CD14-positive monocyte (primary cell): Measurements from ENCODE around the gene LSP1. TPM values are rescaled to one million over a fixed set of nuclear protein-coding genes. Genes with fewer than 3 reads are reported as not detected.
A peak's percentile ranks its signal among the peaks of the same experiment; 100 is the strongest.

Experiments
- DNase-seq, 3 donors: peaks; one replicate each; pipeline ENCODE4 v3.0.0-alpha.2; 2011 to 2022
- H2AFZ ChIP-seq: 2 replicates; pipeline ENCODE4 v1.6.0; 2012; ENCODE audit warnings: mild to moderate bottlenecking, low read depth, low read length, inconsistent platforms; ENCODE audit not compliant: insufficient read depth, poor library complexity, severe bottlenecking
- H3K27ac ChIP-seq, 2 donors: 1 replicate in 1 of 2; 2 replicates in 1 of 2; pipeline ENCODE4 v1.5.1; 2012 to 2013; ENCODE audit warnings: low read length in 2 of 2, control low read depth in 1 of 2, inconsistent platforms in 1 of 2, low read depth in 1 of 2, mild to moderate bottlenecking in 1 of 2
- H3K27me3 ChIP-seq, 2 donors: one replicate each; pipeline versions ENCODE4 v1.6.0 to v1.6.1; 2011 to 2013; ENCODE audit warnings: low read length in 2 of 2; ENCODE audit not compliant: control insufficient read depth in 2 of 2, insufficient read depth in 2 of 2
- H3K36me3 ChIP-seq, 2 donors: replicated peaks in 1 of 2; 1 replicate in 1 of 2; 2 replicates in 1 of 2; pipeline versions ENCODE4 v1.5.1 to v1.6.1; 2012 to 2013; ENCODE audit warnings: low read length in 2 of 2, control low read depth in 1 of 2, inconsistent platforms in 1 of 2, mild to moderate bottlenecking in 1 of 2; ENCODE audit not compliant: insufficient read depth in 2 of 2, control insufficient read depth in 1 of 2
- H3K4me1 ChIP-seq, 2 donors: 1 replicate in 1 of 2; 2 replicates in 1 of 2; pipeline versions ENCODE4 v1.5.1 to v1.6.1; 2012 to 2013; ENCODE audit warnings: low read length in 2 of 2, control low read depth in 1 of 2, inconsistent platforms in 1 of 2, mild to moderate bottlenecking in 1 of 2, moderate library complexity in 1 of 2; ENCODE audit not compliant: insufficient read depth in 2 of 2, control insufficient read depth in 1 of 2
- H3K4me2 ChIP-seq: replicated peaks from 2 replicates; pipeline ENCODE3; 2012; ENCODE audit warnings: low read length, moderate library complexity, mild to moderate bottlenecking; ENCODE audit not compliant: poor library complexity, severe bottlenecking; ENCODE audit errors: extremely low read depth
- H3K4me3 ChIP-seq, 3 experiments: fragments of 200-600 bp in 1 of 3; sonication (generic) in 1 of 3; replicated peaks in 1 of 3; 1 replicate in 2 of 3; 2 replicates in 1 of 3; pipeline ENCODE4 v1.5.1; 2011 to 2013; ENCODE audit warnings: low read length in 3 of 3, mild to moderate bottlenecking in 3 of 3, control low read depth in 2 of 3, low read depth in 2 of 3, inconsistent platforms in 1 of 3, moderate library complexity in 1 of 3
- H3K79me2 ChIP-seq: 2 replicates; pipeline ENCODE4 v1.6.0; 2012; ENCODE audit warnings: mild to moderate bottlenecking, control low read depth, inconsistent platforms, low read length, moderate library complexity; ENCODE audit not compliant: insufficient read depth
- H3K9ac ChIP-seq: 2 replicates; pipeline ENCODE4 v1.6.0; 2017; ENCODE audit warnings: low read length, mild to moderate bottlenecking; ENCODE audit not compliant: insufficient read depth, poor library complexity, severe bottlenecking
- H3K9me3 ChIP-seq, 2 donors: replicated peaks in 1 of 2; 1 replicate in 1 of 2; 2 replicates in 1 of 2; pipeline versions ENCODE4 v1.5.1 to v1.6.1; 2012 to 2013; ENCODE audit warnings: low read length in 2 of 2, control low read depth in 1 of 2; ENCODE audit not compliant: control insufficient read depth in 1 of 2, insufficient read depth in 1 of 2
- H4K20me1 ChIP-seq: 2 replicates; pipeline ENCODE4 v1.6.0; 2012; ENCODE audit warnings: mild to moderate bottlenecking, low read length, control low read depth, moderate library complexity; ENCODE audit not compliant: insufficient read depth
- H3K27ac Mint-ChIP-seq, 7 donors: one replicate each; pipeline ENCODE4 v1.8.0; 2020; ENCODE audit warnings: mild to moderate bottlenecking in 7 of 7, mixed read lengths in 7 of 7, moderate library complexity in 6 of 7, inconsistent platforms in 2 of 7
- H3K27me3 Mint-ChIP-seq, 3 donors: one replicate each; pipeline ENCODE4 v1.8.0; 2021 to 2022; ENCODE audit warnings: low read depth in 3 of 3, mild to moderate bottlenecking in 3 of 3, mixed read lengths in 3 of 3, moderate library complexity in 3 of 3, inconsistent platforms in 1 of 3
- H3K36me3 Mint-ChIP-seq, 2 donors: one replicate each; pipeline ENCODE4 v1.8.0; 2020; ENCODE audit warnings: mixed read lengths in 2 of 2, inconsistent platforms in 1 of 2, mild to moderate bottlenecking in 1 of 2
- H3K4me1 Mint-ChIP-seq: one replicate; pipeline ENCODE4 v1.8.0; 2020; ENCODE audit warnings: mild to moderate bottlenecking, mixed read lengths
- H3K4me3 Mint-ChIP-seq, 2 donors: one replicate each; pipeline ENCODE4 v1.8.0; 2020; ENCODE audit warnings: mild to moderate bottlenecking in 2 of 2, mixed read lengths in 2 of 2, moderate library complexity in 1 of 2
- H3K9me3 Mint-ChIP-seq, 7 donors: one replicate each; pipeline ENCODE4 v1.8.0; 2020 to 2022; ENCODE audit warnings: mixed read lengths in 7 of 7, mild to moderate bottlenecking in 6 of 7, moderate library complexity in 6 of 7, inconsistent platforms in 2 of 7
- CTCF ChIP-seq: fragments of 200-600 bp; IDR thresholded peaks from one replicate; pipeline ENCODE4 v1.8.0; 2022; ENCODE audit warnings: antibody characterized with exemption, mild to moderate bottlenecking
- WGBS: methylation state at CpG from one replicate; pipeline ENCODE4 v1.1.5; 2013; ENCODE audit warnings: missing lambda C conversion rate; ENCODE audit not compliant: insufficient coverage; 5-methylcytosine and 5-hydroxymethylcytosine counted together
- intact Hi-C, 2 donors: fragments of 100-400 bp; cut with micrococcal nuclease; formaldehyde crosslinking; loops; one replicate each; pipeline versions ENCODE4 v1.15.0 to v1.15.1; 2023
- polyA plus RNA-seq, 3 donors: library from polyadenylated mRNA; depleted of rRNA in 1 of 3; unstranded in 2 of 3; stranded (reverse) in 1 of 3; fragments of 300-500 nt in 2 of 3; fragments of >200 nt in 1 of 3; fragmentation: Illumina TruSeq in 2 of 3; gene quantifications; 1 replicate in 2 of 3; 2 replicates in 1 of 3; pipeline ENCODE4 v1.2.3, GENCODE V29; 2012 to 2021

Gene LSP1
- polyA plus RNA-seq, 3 donors: 387 to 646 (median 542) TPM

- H3K9me3 Mint-ChIP-seq: peaks cover 0 to 3% (median 0%) of the 10 kb centered on the region in 7 donors
- peaks cover 0 to 4% of the 10 kb centered on the region in 2 donors for H3K27me3 ChIP-seq
- peak overlapping the region in 1 of 7 donors; percentile 59 for H3K27ac Mint-ChIP-seq
- WGBS: 87% methylated on average over 11 of the region's 25 CpGs
- DNase-seq: no peak
- H3K4me1 ChIP-seq: peaks cover 9 to 21% of the 10 kb centered on the region in 2 donors
- no peaks in the 10 kb centered on the region for H3K79me2 ChIP-seq
- no peak overlapping the region for H3K27ac ChIP-seq
- intact Hi-C loops: loop anchor here in 1 of 2 donors (10.0 kb wide), 1 partner anchor 225 kb away; no protein-coding TSS in a partner anchor
- no peaks in the 10 kb centered on the region for H3K36me3 Mint-ChIP-seq
- H2AFZ ChIP-seq: no peak overlapping the region
- H3K9me3 ChIP-seq: no peaks in the 10 kb centered on the region
- peaks cover 20% of the 10 kb centered on the region for H3K4me1 Mint-ChIP-seq
- H3K27me3 Mint-ChIP-seq: peaks cover 10 to 34% (median 18%) of the 10 kb centered on the region in 3 donors
- no peak overlapping the region for H3K4me2 ChIP-seq
- H3K4me3 ChIP-seq: no peak overlapping the region
- H3K36me3 ChIP-seq: no peaks in the 10 kb centered on the region
- TF ChIP-seq CTCF: no peak
- no peak overlapping the region for H3K4me3 Mint-ChIP-seq
- no peak overlapping the region for H3K9ac ChIP-seq
- no peaks in the 10 kb centered on the region for H4K20me1 ChIP-seq
Observed at GRCh38 chr11:1929621-1930461, 77.0 kb downstream of the LSP1 start.

- peaks cover 20% of the 10 kb centered on the region for H3K4me1 Mint-ChIP-seq
- intact Hi-C loops: no loop called here
- peaks cover 9 to 21% of the 10 kb centered on the region in 2 donors for H3K4me1 ChIP-seq
- H3K9me3 Mint-ChIP-seq: peaks cover 0 to 3% (median 0%) of the 10 kb centered on the region in 7 donors
- no peaks in the 10 kb centered on the region for H4K20me1 ChIP-seq
- peaks cover 10 to 34% (median 18%) of the 10 kb centered on the region in 3 donors for H3K27me3 Mint-ChIP-seq
- no peaks in the 10 kb centered on the region for H3K36me3 ChIP-seq
- no peaks in the 10 kb centered on the region for H3K79me2 ChIP-seq
- no peak overlapping the region for H3K4me2 ChIP-seq
- no peak overlapping the region for H3K27ac ChIP-seq
- no peak overlapping the region for H2AFZ ChIP-seq
- no peak overlapping the region for H3K9ac ChIP-seq
- TF ChIP-seq CTCF: no peak
- no peak overlapping the region for H3K4me3 Mint-ChIP-seq
- no peaks in the 10 kb centered on the region for H3K36me3 Mint-ChIP-seq
- no peak overlapping the region for H3K4me3 ChIP-seq
- 89% methylated on average over 7 of the region's 9 CpGs for WGBS
- H3K27me3 ChIP-seq: peaks cover 0 to 4% of the 10 kb centered on the region in 2 donors
- no peak overlapping the region for H3K27ac Mint-ChIP-seq
- DNase-seq: no peak
- no peaks in the 10 kb centered on the region for H3K9me3 ChIP-seq
Observed at GRCh38 chr11:1930462-1930830, 77.6 kb downstream of the LSP1 start.
